HL-60 (cell line): ENCODE measurements around the gene WASHC3.

ENCODE experiments used
- DNase-seq, 2 experiments: peaks; one replicate each; pipeline ENCODE4 v3.0.0-alpha.2; 2010 to 2020; ENCODE audit warnings: low read depth in 1 of 2, low spot score in 1 of 2
- H3K27ac ChIP-seq: fragments of 250-450 bp; sonication (Bioruptor Pico); replicated peaks from 2 replicates; pipeline ENCODE4 v1.5.1; 2020; ENCODE audit warnings: mild to moderate bottlenecking, moderate library complexity
- H3K27me3 ChIP-seq: fragments of 250-450 bp; sonication (Bioruptor Pico); 2 replicates; pipeline ENCODE4 v1.5.1; 2021; ENCODE audit warnings: mild to moderate bottlenecking, moderate library complexity; ENCODE audit not compliant: insufficient read depth, poor library complexity, severe bottlenecking
- H3K4me3 ChIP-seq: replicated peaks from 2 replicates; pipeline ENCODE4 v1.5.1; 2011; ENCODE audit warnings: mild to moderate bottlenecking, control low read depth, low read length; ENCODE audit not compliant: insufficient read depth
- CTCF ChIP-seq: IDR thresholded peaks from one replicate; pipeline ENCODE4 v1.5.1; 2011; ENCODE audit warnings: low read length, control low read depth, inconsistent platforms; ENCODE audit not compliant: insufficient read depth
- GABPA ChIP-seq: IDR thresholded peaks from 2 replicates; pipeline ENCODE4 v1.6.1; 2012; ENCODE audit warnings: low read depth
- POLR2AphosphoS5 ChIP-seq: IDR thresholded peaks from 2 replicates; pipeline ENCODE4 v1.6.1; 2012; ENCODE audit warnings: low read depth
- SPI1 ChIP-seq: IDR thresholded peaks from 2 replicates; pipeline ENCODE4 v1.6.1; 2012; ENCODE audit warnings: low read depth, mild to moderate bottlenecking, borderline replicate concordance
- TF ChIP-seq, protein P1 (sequence below): IDR thresholded peaks from 2 replicates; pipeline ENCODE4 v1.6.1; 2012; ENCODE audit warnings: low read depth; ENCODE audit not compliant: insufficient replicate concordance

WASHC3 gene

GRCh38 chr12:102010265-102010994 lies 51.4 kb downstream of the WASHC3 start:
- no peak overlapping the region for H3K4me3 ChIP-seq
- H3K27ac ChIP-seq, result peak overlapping the region; percentile 48
- no peaks in the 10 kb centered on the region for H3K27me3 ChIP-seq
- no peak for TF ChIP-seq CTCF
- TF ChIP-seq, protein P1, sequence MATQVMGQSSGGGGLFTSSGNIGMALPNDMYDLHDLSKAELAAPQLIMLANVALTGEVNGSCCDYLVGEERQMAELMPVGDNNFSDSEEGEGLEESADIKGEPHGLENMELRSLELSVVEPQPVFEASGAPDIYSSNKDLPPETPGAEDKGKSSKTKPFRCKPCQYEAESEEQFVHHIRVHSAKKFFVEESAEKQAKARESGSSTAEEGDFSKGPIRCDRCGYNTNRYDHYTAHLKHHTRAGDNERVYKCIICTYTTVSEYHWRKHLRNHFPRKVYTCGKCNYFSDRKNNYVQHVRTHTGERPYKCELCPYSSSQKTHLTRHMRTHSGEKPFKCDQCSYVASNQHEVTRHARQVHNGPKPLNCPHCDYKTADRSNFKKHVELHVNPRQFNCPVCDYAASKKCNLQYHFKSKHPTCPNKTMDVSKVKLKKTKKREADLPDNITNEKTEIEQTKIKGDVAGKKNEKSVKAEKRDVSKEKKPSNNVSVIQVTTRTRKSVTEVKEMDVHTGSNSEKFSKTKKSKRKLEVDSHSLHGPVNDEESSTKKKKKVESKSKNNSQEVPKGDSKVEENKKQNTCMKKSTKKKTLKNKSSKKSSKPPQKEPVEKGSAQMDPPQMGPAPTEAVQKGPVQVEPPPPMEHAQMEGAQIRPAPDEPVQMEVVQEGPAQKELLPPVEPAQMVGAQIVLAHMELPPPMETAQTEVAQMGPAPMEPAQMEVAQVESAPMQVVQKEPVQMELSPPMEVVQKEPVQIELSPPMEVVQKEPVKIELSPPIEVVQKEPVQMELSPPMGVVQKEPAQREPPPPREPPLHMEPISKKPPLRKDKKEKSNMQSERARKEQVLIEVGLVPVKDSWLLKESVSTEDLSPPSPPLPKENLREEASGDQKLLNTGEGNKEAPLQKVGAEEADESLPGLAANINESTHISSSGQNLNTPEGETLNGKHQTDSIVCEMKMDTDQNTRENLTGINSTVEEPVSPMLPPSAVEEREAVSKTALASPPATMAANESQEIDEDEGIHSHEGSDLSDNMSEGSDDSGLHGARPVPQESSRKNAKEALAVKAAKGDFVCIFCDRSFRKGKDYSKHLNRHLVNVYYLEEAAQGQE, result peak; percentile 39
- TF ChIP-seq POLR2AphosphoS5, result peak; percentile 46; the same call in 1 of the 2 replicates
- TF ChIP-seq SPI1, result no peak
- no peak for TF ChIP-seq GABPA
- DNase-seq, result peak; percentile 23 to 73

DNA sequence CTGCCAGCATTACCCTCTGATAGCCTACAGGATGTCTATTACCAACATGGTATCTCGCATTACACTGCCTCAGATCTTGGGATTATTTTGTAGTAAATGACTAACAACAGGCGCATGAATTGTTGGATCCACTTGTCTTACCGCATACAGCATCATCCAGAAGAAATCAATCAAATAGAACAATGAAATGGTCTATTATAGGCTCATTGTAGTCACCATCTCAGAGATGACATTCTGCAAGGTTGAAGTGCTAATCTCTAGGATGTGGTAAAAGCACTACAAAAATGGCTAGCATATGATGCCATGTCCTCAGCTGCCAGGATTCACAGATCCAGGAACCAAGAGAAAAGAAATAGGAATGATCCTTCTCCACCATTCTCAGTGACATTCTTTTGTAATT lies 52.0 kb downstream of the WASHC3 start:
- Histone ChIP-seq H3K4me3 (no peak overlapping the region), H3K27ac (no peak overlapping the region; the same call in 1 of the 2 replicates), H3K27me3 (no peaks in the 10 kb centered on the region)
- TF ChIP-seq SPI1, result no peak
- no peak for TF ChIP-seq POLR2AphosphoS5
- TF ChIP-seq CTCF, result no peak
- TF ChIP-seq, protein P1, result no peak
- no peak for TF ChIP-seq GABPA
- DNase-seq, result no peak

DNA sequence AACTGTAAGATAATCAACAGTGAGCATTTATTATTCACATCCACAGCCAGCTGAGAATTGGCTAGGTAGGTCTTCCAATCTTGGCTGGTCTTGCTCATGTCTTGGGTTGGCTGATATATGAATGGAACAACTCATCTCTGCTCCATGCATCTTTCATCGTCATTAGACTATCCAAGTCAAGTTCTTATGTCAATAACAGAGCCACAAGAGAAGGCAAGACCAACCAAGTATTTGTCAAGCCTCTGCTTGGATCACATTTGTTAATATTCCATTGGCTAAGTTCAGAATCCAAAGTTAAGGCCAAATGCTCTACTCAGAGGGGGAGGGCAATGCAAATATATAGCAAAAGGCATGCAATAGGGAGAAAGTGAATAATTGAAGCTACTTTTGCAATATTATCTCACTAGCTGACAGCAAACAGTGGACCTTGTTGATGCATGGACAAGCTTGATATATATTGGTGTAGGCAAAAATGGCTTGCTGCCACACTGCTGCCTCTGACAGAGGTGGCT lies 53.1 kb downstream of the WASHC3 start:
- no peak overlapping the region for H3K4me3 ChIP-seq
- TF ChIP-seq SPI1, result no peak
- TF ChIP-seq, protein P1, result no peak
- no peak for TF ChIP-seq GABPA
- TF ChIP-seq CTCF, result no peak
- no peak for TF ChIP-seq POLR2AphosphoS5
- DNase-seq, result no peak
- no peaks in the 10 kb centered on the region for H3K27me3 ChIP-seq
- no peak overlapping the region for H3K27ac ChIP-seq
